ENCODE data around the gene PROSER2.
A peak's percentile ranks its signal among the peaks of the same experiment; 100 is the strongest.

PROSER2 gene

DNA sequence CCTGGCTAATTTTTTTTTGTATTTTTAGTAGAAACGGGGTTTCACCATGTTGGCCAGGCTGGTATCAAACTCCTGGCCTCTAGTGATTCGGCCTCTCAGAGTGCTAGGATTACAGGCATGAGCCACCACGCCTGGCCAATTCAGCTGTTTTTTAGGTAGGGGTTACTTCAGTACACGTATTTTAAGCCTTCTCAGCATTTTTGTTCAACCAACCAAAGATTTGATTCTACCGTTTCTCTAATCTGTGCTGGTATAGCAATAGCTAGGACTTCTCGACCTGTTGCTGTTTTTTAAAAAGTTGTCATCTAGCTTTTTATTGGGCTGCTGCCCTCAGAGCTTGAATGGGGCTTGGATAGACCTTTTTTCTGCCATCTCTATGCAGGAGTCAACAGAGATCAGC, 34.9 kb downstream of the PROSER2 start:
- Histone ChIP-seq H3K4me3 (ENCODE audit: low read length) (no peak overlapping the region), H3K27me3 (ENCODE audit: control insufficient read depth, insufficient read depth, low read length) (no peaks in the 10 kb centered on the region), H3K9ac (ENCODE audit: low read depth, low read length) (no peak overlapping the region), H3K9me3 (replicated peaks; ENCODE audit: low read length) (no peaks in the 10 kb centered on the region), H3K4me1 (ENCODE audit: control insufficient read depth, insufficient read depth, low read length) (peaks cover 7% of the 10 kb centered on the region), H3K4me2 (ENCODE audit: low read length) (no peak overlapping the region), H3K36me3 (ENCODE audit: insufficient read depth, low read length) (peaks cover 6% of the 10 kb centered on the region)

DNA sequence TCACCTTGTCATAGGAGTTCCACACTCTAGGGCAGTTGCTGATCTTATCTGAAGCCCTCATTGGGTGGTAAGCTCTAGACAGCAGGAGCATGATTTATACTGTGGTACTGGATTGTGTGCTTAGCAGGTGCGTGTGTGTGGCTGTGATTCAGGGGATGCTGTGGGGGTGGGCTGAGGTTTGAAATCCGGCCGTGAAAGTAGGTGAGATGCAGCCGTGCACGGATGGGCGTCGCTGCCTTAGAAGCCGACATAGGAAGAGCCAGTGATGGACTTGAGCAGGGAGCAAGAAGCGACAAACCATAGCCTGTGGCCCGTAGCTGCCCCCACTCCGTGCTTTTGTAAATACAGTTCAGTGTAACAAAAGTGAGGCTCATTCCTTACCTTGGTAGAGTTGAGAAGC, 38.2 kb downstream of the PROSER2 start:
- Histone ChIP-seq H3K9me3 (replicated peaks; ENCODE audit: low read length) (no peaks in the 10 kb centered on the region), H3K27me3 (ENCODE audit: control insufficient read depth, insufficient read depth, low read length) (no peaks in the 10 kb centered on the region), H3K4me3 (ENCODE audit: low read length) (no peak overlapping the region), H3K4me2 (ENCODE audit: low read length) (no peak overlapping the region), H3K9ac (ENCODE audit: low read depth, low read length) (no peak overlapping the region), H3K36me3 (ENCODE audit: insufficient read depth, low read length) (peaks cover 4% of the 10 kb centered on the region), H3K4me1 (ENCODE audit: control insufficient read depth, insufficient read depth, low read length) (peaks cover 7% of the 10 kb centered on the region)

DNA sequence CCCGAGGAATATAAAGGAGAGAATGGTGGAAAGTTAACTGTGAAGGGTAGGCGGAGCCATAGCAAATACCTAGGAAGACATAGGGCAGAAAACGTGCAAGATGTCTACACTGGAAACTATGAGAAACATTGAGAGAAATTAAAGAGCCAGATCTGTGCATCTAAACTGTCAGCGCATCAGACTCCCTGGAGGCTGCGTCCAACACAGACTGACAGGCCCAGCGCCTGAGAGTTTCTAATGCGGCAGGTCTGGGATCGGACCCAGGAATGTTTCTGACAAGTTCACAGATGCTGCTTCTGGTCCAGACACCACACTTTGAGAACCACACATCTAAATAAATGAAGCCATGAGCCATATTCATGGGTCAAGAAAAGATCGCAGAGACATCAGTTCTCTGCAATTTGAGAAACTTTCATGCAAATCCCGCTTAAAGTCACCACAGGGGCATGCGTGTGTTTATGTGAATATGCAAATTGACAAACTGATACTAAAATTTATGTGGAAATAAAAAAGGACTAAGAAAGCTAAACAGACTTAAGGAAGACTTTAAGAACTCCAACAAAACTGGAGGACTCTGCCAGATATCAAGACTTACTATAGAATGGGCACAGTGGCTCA, 38.8 kb downstream of the PROSER2 start:
- Histone ChIP-seq H3K9ac (ENCODE audit: low read depth, low read length) (no peak overlapping the region), H3K4me3 (ENCODE audit: low read length) (no peak overlapping the region), H3K27me3 (ENCODE audit: control insufficient read depth, insufficient read depth, low read length) (no peaks in the 10 kb centered on the region), H3K4me2 (ENCODE audit: low read length) (no peak overlapping the region), H3K9me3 (replicated peaks; ENCODE audit: low read length) (no peaks in the 10 kb centered on the region), H3K4me1 (ENCODE audit: control insufficient read depth, insufficient read depth, low read length) (peaks cover 3% of the 10 kb centered on the region), H3K36me3 (ENCODE audit: insufficient read depth, low read length) (peaks cover 4% of the 10 kb centered on the region)

DNA sequence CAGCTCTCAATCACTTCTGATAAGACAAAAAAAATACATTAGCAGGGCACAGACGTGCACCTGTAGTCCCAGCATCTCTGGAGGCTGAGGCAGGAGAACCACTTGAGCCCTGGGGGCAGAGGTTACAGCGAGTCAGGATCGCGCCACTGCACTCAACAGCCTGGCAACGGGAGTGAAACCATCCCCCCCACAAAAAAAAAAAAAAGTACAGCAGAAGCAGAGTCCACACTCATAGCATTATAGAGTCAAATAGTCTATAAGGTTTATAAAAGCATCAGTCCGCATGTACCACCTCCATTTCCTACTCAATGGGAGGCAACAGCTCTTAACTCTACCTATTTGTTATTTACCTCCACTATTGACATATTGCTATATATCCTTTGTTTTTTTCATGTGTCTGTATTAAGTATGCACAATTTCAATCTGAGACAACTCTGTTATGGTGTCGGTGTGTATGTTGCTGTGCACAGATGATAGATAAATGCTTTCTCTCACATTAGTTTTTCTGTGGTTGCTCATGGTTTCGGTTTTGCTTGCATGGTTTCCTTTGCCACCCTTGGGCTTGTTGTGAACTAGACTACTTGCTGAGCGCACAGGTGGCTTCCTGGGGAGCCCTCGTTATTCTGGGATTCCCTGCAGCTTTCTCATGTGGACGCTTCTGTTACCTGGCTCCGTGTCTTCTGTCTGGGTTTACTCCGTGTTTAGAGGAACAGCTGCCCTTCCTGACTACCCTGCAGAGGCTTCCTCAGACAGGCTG, 40.4 kb downstream of the PROSER2 start:
- Histone ChIP-seq H3K4me1 (ENCODE audit: control insufficient read depth, insufficient read depth, low read length) (no peaks in the 10 kb centered on the region), H3K4me3 (ENCODE audit: low read length) (no peak overlapping the region), H3K27me3 (ENCODE audit: control insufficient read depth, insufficient read depth, low read length) (no peaks in the 10 kb centered on the region), H3K4me2 (ENCODE audit: low read length) (no peak overlapping the region), H3K36me3 (ENCODE audit: insufficient read depth, low read length) (peaks cover 4% of the 10 kb centered on the region), H3K9ac (ENCODE audit: low read depth, low read length) (no peak overlapping the region), H3K9me3 (replicated peaks; ENCODE audit: low read length) (no peaks in the 10 kb centered on the region)

DNA sequence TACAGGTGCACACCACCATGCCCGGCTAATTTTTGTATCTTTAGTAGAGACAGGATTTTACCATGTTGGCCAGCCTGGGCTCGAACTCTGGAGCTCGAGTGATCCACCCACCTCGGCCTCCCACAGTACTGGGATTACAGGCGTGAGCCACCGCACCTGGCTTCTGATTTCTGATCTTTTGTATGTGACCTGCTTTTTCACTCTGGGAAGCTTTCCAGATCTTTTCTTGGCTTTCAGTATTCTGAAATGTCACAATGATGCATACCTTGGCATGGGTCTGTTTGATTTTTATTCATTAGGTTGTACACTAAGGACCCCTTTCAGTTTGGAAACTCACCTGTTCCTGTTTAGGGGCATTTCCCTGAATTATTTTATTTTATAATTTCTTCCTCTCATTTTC, 41.6 kb downstream of the PROSER2 start:
- H3K27me3 ChIP-seq (ENCODE audit: control insufficient read depth, insufficient read depth, low read length): no peaks in the 10 kb centered on the region
- peaks cover 1% of the 10 kb centered on the region for H3K4me1 ChIP-seq (ENCODE audit: control insufficient read depth, insufficient read depth, low read length)
- H3K4me2 ChIP-seq (ENCODE audit: low read length): no peak overlapping the region
- no peaks in the 10 kb centered on the region for H3K9me3 ChIP-seq (replicated peaks; ENCODE audit: low read length)
- peaks cover 7% of the 10 kb centered on the region for H3K36me3 ChIP-seq (ENCODE audit: insufficient read depth, low read length)
- H3K9ac ChIP-seq (ENCODE audit: low read depth, low read length): no peak overlapping the region
- no peak overlapping the region for H3K4me3 ChIP-seq (ENCODE audit: low read length)

DNA sequence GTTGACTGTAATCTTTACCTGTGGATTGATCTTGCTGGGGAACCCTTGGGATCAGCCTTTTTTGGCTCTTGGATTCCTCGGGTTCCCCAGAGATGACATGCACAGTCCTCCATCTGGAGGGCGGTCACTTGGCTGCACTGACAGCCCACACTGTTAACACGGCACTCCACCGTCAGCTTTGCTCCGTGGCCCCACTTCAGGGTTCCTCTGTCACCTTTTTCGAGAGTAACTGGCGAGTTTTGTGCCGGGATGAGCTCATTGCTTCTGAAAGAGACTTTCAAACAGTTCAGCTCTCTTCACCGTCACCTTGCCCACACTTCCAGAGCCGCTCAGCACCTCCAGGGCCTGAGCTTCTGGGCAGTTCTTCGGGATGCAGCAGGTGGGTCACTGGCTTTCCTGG, 42.4 kb downstream of the PROSER2 start:
- Histone ChIP-seq H3K4me2 (ENCODE audit: low read length) (no peak overlapping the region), H3K9ac (ENCODE audit: low read depth, low read length) (no peak overlapping the region), H3K36me3 (ENCODE audit: insufficient read depth, low read length) (peaks cover 7% of the 10 kb centered on the region), H3K4me3 (ENCODE audit: low read length) (no peak overlapping the region), H3K9me3 (replicated peaks; ENCODE audit: low read length) (no peaks in the 10 kb centered on the region), H3K27me3 (ENCODE audit: control insufficient read depth, insufficient read depth, low read length) (no peaks in the 10 kb centered on the region), H3K4me1 (ENCODE audit: control insufficient read depth, insufficient read depth, low read length) (peaks cover 6% of the 10 kb centered on the region)

DNA sequence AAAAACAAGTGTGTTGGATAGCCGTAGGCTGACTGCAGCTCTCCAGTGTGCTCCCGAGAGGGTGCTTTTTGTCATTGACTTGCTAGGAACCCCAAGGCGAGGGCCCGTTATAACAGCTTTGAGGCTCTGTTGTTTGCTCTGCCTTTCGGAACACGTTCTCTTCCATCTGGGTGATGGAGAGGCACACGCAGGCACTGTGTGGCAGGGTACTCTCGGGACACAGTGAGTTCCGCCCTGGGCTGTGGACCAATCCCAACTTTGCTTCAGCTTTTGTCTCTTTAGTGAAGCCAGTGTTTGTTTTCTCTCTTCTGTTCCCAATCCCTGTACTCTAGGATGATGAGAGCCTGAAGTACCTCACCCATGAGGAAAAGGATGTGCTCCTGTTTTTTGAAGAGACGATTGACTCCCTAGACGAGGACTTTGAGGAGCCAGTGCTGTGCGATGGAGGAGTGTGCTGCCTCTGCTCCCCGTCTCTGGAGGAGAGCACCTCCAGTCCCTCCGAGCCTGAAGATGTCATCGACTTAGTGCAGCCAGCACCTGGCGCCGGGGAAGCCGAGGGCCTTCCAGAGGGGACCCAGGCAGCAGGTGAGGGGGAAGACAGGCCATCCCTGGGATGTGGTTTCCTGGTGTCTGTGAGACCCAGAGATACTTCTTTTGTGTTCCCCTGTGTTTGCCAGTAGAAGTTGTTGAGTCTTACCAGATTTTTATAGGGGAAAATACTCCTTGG, 43.2 kb downstream of the PROSER2 start:
- no peaks in the 10 kb centered on the region for H3K9me3 ChIP-seq (replicated peaks; ENCODE audit: low read length)
- H3K27me3 ChIP-seq (ENCODE audit: control insufficient read depth, insufficient read depth, low read length): no peaks in the 10 kb centered on the region
- H3K4me1 ChIP-seq (ENCODE audit: control insufficient read depth, insufficient read depth, low read length): peaks cover 6% of the 10 kb centered on the region
- peaks cover 7% of the 10 kb centered on the region for H3K36me3 ChIP-seq (ENCODE audit: insufficient read depth, low read length)
- H3K9ac ChIP-seq (ENCODE audit: low read depth, low read length): no peak overlapping the region
- H3K4me3 ChIP-seq (ENCODE audit: low read length): no peak overlapping the region
- no peak overlapping the region for H3K4me2 ChIP-seq (ENCODE audit: low read length)

DNA sequence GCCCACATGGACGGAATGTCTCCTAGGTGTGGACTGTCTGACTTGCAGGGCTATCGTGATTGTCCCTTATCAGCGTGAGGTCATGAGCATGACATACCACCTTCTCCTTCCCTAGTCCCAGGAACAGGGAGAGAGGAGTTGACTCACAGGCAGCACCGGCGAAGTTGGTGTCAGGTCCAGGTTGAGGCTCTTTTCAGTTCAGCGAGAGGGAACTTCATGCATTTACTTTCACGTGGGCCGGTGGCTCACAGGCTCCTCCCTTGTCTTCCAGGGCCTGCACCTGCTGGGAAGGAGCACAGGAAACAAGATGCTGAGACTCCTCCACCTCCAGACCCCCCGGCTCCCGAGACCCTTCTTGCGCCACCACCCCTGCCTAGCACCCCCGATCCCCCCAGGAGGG, 46.1 kb downstream of the PROSER2 start:
- no peak overlapping the region for H3K4me3 ChIP-seq (ENCODE audit: low read length)
- no peaks in the 10 kb centered on the region for H3K9me3 ChIP-seq (replicated peaks; ENCODE audit: low read length)
- no peaks in the 10 kb centered on the region for H3K27me3 ChIP-seq (ENCODE audit: control insufficient read depth, insufficient read depth, low read length)
- H3K4me2 ChIP-seq (ENCODE audit: low read length): no peak overlapping the region
- peaks cover 6% of the 10 kb centered on the region for H3K4me1 ChIP-seq (ENCODE audit: control insufficient read depth, insufficient read depth, low read length)
- H3K36me3 ChIP-seq (ENCODE audit: insufficient read depth, low read length): peaks cover 3% of the 10 kb centered on the region
- H3K9ac ChIP-seq (ENCODE audit: low read depth, low read length): no peak overlapping the region

DNA sequence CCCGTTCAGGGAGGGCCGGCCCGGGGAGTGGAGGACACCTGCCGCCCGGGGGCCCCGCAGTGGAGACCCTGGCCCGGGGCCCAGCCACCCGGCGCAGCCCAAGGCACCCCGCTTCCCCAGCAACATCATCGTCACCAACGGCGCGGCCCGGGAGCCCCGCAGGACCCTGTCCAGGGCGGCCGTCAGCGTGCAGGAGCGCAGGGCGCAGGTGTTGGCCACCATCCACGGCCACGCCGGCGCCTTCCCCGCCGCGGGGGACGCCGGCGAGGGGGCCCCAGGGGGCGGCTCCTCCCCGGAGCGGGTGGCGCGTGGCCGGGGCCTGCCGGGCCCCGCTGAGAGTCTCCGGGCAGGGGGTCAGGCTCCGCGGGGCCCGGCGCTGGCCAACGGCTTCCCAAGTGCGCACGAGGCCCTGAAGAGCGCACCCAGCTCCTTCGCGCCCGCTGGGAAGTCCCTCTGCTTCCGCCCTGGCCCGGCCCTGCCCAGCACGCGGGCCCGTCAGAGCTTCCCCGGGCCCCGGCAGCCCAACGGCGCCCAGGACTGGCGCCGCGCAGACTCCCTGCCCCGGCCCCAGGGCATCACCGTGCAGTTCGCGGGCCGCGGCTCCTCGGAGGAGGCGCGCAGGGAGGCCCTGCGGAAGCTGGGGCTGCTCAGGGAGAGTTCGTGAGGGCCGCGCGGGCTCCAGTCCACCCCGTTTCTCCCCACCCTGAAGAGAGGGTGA, 46.7 kb downstream of the PROSER2 start:
- Histone ChIP-seq H3K36me3 (ENCODE audit: insufficient read depth, low read length) (peaks cover 3% of the 10 kb centered on the region), H3K9me3 (replicated peaks; ENCODE audit: low read length) (no peaks in the 10 kb centered on the region), H3K27me3 (ENCODE audit: control insufficient read depth, insufficient read depth, low read length) (no peaks in the 10 kb centered on the region), H3K9ac (ENCODE audit: low read depth, low read length) (no peak overlapping the region), H3K4me2 (ENCODE audit: low read length) (peak overlapping the region; percentile 44), H3K4me3 (ENCODE audit: low read length) (no peak overlapping the region), H3K4me1 (ENCODE audit: control insufficient read depth, insufficient read depth, low read length) (peaks cover 10% of the 10 kb centered on the region)

DNA sequence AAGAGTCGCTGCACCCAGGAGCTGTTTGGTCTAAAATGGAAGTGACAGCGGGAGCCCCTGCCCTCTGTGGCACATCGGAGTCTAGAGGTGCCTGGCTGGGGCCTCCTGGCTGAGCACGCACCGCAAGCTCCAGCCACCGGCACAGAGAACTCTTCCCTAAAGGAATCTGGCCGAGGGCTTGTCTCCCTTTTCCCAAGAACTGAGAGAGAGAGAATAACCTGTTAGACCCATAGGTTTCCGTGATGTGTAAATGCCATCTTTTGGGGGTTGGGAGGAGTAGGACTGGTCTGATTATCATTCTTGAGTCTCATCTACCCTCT, 47.3 kb downstream of the PROSER2 start:
- peaks cover 3% of the 10 kb centered on the region for H3K36me3 ChIP-seq (ENCODE audit: insufficient read depth, low read length)
- no peak overlapping the region for H3K4me3 ChIP-seq (ENCODE audit: low read length)
- H3K9ac ChIP-seq (ENCODE audit: low read depth, low read length): no peak overlapping the region
- H3K4me2 ChIP-seq (ENCODE audit: low read length): peak overlapping the region; percentile 44
- peaks cover 15% of the 10 kb centered on the region for H3K4me1 ChIP-seq (ENCODE audit: control insufficient read depth, insufficient read depth, low read length)
- H3K9me3 ChIP-seq (replicated peaks; ENCODE audit: low read length): no peaks in the 10 kb centered on the region
- H3K27me3 ChIP-seq (ENCODE audit: control insufficient read depth, insufficient read depth, low read length): no peaks in the 10 kb centered on the region

DNA sequence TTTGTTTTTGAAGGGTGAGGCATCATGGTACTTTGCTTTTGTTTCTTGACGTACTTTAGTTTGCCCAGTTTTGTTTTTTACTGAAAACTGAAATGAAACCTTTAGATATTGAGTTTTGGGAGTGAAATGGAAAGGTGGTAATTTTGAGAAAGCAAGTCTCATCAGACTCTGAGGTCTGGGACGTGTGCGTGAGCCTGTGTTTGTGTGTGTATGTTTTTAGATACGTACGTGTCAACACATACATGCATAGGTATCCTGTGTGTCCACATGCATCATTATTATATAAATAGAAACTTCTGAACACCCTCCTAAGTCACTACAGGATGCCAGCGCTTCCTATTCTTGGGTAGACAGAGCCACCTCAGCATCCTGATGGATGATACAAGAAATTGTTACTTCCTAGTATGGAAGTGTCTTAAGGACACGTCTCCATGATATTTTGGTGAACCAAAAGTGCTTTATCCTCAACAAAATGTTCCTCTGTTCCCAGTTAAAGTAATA, 47.8 kb downstream of the PROSER2 start:
- H3K4me3 ChIP-seq (ENCODE audit: low read length): no peak overlapping the region
- H3K4me2 ChIP-seq (ENCODE audit: low read length): no peak overlapping the region
- no peak overlapping the region for H3K9ac ChIP-seq (ENCODE audit: low read depth, low read length)
- H3K4me1 ChIP-seq (ENCODE audit: control insufficient read depth, insufficient read depth, low read length): peaks cover 20% of the 10 kb centered on the region
- no peaks in the 10 kb centered on the region for H3K9me3 ChIP-seq (replicated peaks; ENCODE audit: low read length)
- H3K36me3 ChIP-seq (ENCODE audit: insufficient read depth, low read length): peaks cover 3% of the 10 kb centered on the region
- no peaks in the 10 kb centered on the region for H3K27me3 ChIP-seq (ENCODE audit: control insufficient read depth, insufficient read depth, low read length)

Measured in skeletal muscle satellite cell (primary cell).